K562 (cell line): ENCODE data around the gene COX20. TPM values are rescaled to one million over a fixed set of nuclear protein-coding genes. Genes with fewer than 3 reads are reported as not detected.
A peak's percentile ranks its signal among the peaks of the same experiment; 100 is the strongest.

Experiments used
- ATAC-seq: fragments of 200-7000 bp; cut with Tn5 transposase; 3 replicates; pipeline ENCODE4 v1.9.1; 2020; ENCODE audit warnings: moderate library complexity
- BruUV-seq: library from RNA; stranded (reverse); fragments of 400-500 nt; replicated peaks from 2 replicates; lab custom pipeline; 2021; lab: Mats Ljungman, UMichigan
- CTCF ChIA-PET: fragments of 300-600 bp; formaldehyde crosslinking; extraction: SDS; loops from one replicate; lab custom pipeline; 2021; ENCODE audit warnings: low intra/inter-chr PET ratio; lab: Yijun Ruan, JAX
- POLR2A ChIA-PET: fragments of 300-600, 350-650 bp; sonication (Branson Sonifier 250); formaldehyde crosslinking; extraction: SDS; loops from one replicate; lab custom pipeline; 2021; ENCODE audit warnings: antibody characterized with exemption, inconsistent platforms; lab: Yijun Ruan, JAX
- DNase-seq, 4 experiments: peaks; one replicate each; pipeline versions ENCODE4 v3.0.0 to v3.0.0-alpha.2; 2011 to 2018; ENCODE audit warnings: low spot score in 3 of 4, mixed read lengths in 3 of 4; ENCODE audit errors: extremely low read depth in 1 of 4
- FAIRE-seq: peaks from 2 replicates; lab custom pipeline; 2011; peaks lifted over from hg19 to GRCh38; lab: Jason Lieb, UNC
- H2AFZ ChIP-seq: 2 replicates; pipeline ENCODE4 v1.6.0; 2011; ENCODE audit warnings: low read depth, low read length, control low read depth, inconsistent platforms
- H3K27ac ChIP-seq: fragments of 200-600 bp; 3 replicates; pipeline ENCODE4 v1.8.0; 2011; ENCODE audit warnings: low read depth, mild to moderate bottlenecking, control low read depth, inconsistent platforms, low read length, moderate library complexity, mixed read lengths; ENCODE audit errors: extremely low read depth
- H3K27me3 ChIP-seq, 2 experiments: fragments of 300-600 bp in 1 of 2; 2 replicates in 1 of 2; 3 replicates in 1 of 2; pipeline versions ENCODE4 v1.6.0 to v1.8.0; 2011; ENCODE audit warnings: inconsistent platforms in 2 of 2, low read length in 2 of 2, mild to moderate bottlenecking in 1 of 2, mixed read lengths in 1 of 2, moderate library complexity in 1 of 2; ENCODE audit not compliant: control insufficient read depth in 2 of 2, insufficient read depth in 2 of 2
- H3K36me3 ChIP-seq: fragments of 300-600 bp; 3 replicates; pipeline ENCODE4 v1.8.0; 2011; ENCODE audit warnings: mild to moderate bottlenecking, low read length, inconsistent platforms; ENCODE audit not compliant: control insufficient read depth, insufficient read depth
- H3K4me1 ChIP-seq, 2 experiments: fragments of 200-600 bp in 1 of 2; replicated peaks in 1 of 2; 2 replicates in 1 of 2; 3 replicates in 1 of 2; pipeline versions ENCODE4 v1.5.1 to v1.8.0; 2011; ENCODE audit warnings: inconsistent platforms in 2 of 2, low read length in 2 of 2, mild to moderate bottlenecking in 1 of 2, mixed read lengths in 1 of 2, moderate library complexity in 1 of 2; ENCODE audit not compliant: control insufficient read depth in 2 of 2, insufficient read depth in 2 of 2
- H3K4me2 ChIP-seq: 2 replicates; pipeline ENCODE4 v1.6.1; 2011; ENCODE audit warnings: low read length, control low read depth, inconsistent platforms, mixed read lengths; ENCODE audit not compliant: insufficient read depth
- H3K4me3 ChIP-seq: fragments of 200-600 bp; sonication (generic), shearing (Covaris generic); 2 replicates; pipeline ENCODE4 v1.5.1; 2016; ENCODE audit warnings: control low read depth, inconsistent platforms
- H3K79me2 ChIP-seq: fragments of 200-600 bp; 3 replicates; pipeline ENCODE4 v1.8.0; 2011; ENCODE audit warnings: low read length, inconsistent platforms; ENCODE audit not compliant: control insufficient read depth, insufficient read depth
- H3K9ac ChIP-seq, 2 experiments: 2 replicates each; pipeline versions ENCODE4 v1.6.0 to v1.6.1; 2011; ENCODE audit warnings: low read depth in 2 of 2, low read length in 2 of 2, control low read depth in 1 of 2, inconsistent platforms in 1 of 2, mild to moderate bottlenecking in 1 of 2, mixed read lengths in 1 of 2; ENCODE audit not compliant: insufficient read depth in 1 of 2
- H3K9me1 ChIP-seq: one replicate; pipeline ENCODE4 v1.6.0; 2011; ENCODE audit warnings: inconsistent platforms, mild to moderate bottlenecking, low read length, moderate library complexity; ENCODE audit not compliant: control insufficient read depth, insufficient read depth
- H3K9me3 ChIP-seq: replicated peaks from 2 replicates; pipeline ENCODE4 v1.5.1; 2011; ENCODE audit warnings: low read depth, low read length, inconsistent platforms; ENCODE audit not compliant: control insufficient read depth, insufficient read depth
- H4K20me1 ChIP-seq: replicated peaks from 2 replicates; pipeline ENCODE4 v1.6.1; 2011; ENCODE audit warnings: low read length, inconsistent platforms, mixed read lengths; ENCODE audit not compliant: control insufficient read depth, insufficient read depth
- GTF2A2 ChIP-seq: IDR thresholded peaks from 2 replicates; pipeline ENCODE4 v1.6.1; 2016; ENCODE audit warnings: mild to moderate bottlenecking, missing genetic modification characterization, missing compliant biosample characterization
- MYC ChIP-seq, 2 experiments: fragments of 250-450 bp in 1 of 2; sonication (Bioruptor Pico) in 1 of 2; IDR thresholded peaks; 2 replicates each; pipeline versions ENCODE4 v1.5.1 to v1.6.1; 2012 to 2021; ENCODE audit warnings: low read depth in 2 of 2, borderline replicate concordance in 1 of 2, improper control_type of control experiment in 1 of 2, low read length in 1 of 2, mild to moderate bottlenecking in 1 of 2, moderate library complexity in 1 of 2
- NR2C2 ChIP-seq, 2 experiments: fragments of 200-800 bp in 1 of 2; sonication (Bioruptor generic) in 1 of 2; sonication (generic) in 1 of 2; formaldehyde crosslinking in 1 of 2; IDR thresholded peaks; 2 replicates each; pipeline versions ENCODE4 v1.6.1 to v1.8.0; 2016 to 2022; ENCODE audit warnings: mild to moderate bottlenecking in 1 of 2, missing compliant biosample characterization in 1 of 2, missing genetic modification characterization in 1 of 2, missing genetic modification reagents in 1 of 2
- RFX7 ChIP-seq: fragments of 250-450 bp; sonication (Bioruptor Pico); IDR thresholded peaks from 2 replicates; pipeline ENCODE4 v1.5.1; 2021; ENCODE audit warnings: mild to moderate bottlenecking
- SIN3A ChIP-seq, 2 experiments: fragments of 150-350 bp in 1 of 2; IDR thresholded peaks; 2 replicates each; pipeline ENCODE4 v1.6.1; 2011 to 2016; ENCODE audit warnings: borderline replicate concordance in 2 of 2, low read depth in 2 of 2, low read length in 2 of 2, mild to moderate bottlenecking in 2 of 2, moderate library complexity in 2 of 2; ENCODE audit not compliant: control insufficient read depth in 1 of 2
- SMAD3 ChIP-seq: fragments of 450-650 bp; formaldehyde crosslinking; conservative IDR thresholded peaks from 2 replicates; pipeline ENCODE4 v1.4.0; 2020; ENCODE audit warnings: mild to moderate bottlenecking
- WGBS: fragments of 100-300 bp; shearing (Covaris generic); methylation state at CpG from one replicate; pipeline ENCODE4 v1.1.6; 2016; ENCODE audit warnings: low coverage, mixed read lengths; ENCODE audit not compliant: insufficient coverage; ENCODE audit errors: missing lambda C conversion rate; 5-methylcytosine and 5-hydroxymethylcytosine counted together
- in situ Hi-C: fragments of 300-500 bp; cut with MboI; formaldehyde crosslinking; loops from 4 replicates; pipeline ENCODE4 v1.15.0; 2018; ENCODE audit warnings: inconsistent platforms, mixed read lengths
- intact Hi-C: fragments of 100-400 bp; cut with micrococcal nuclease; formaldehyde crosslinking; loops from 2 replicates; pipeline ENCODE4 v1.14.2; 2022
- polyA plus RNA-seq, 8 experiments: library from polyadenylated mRNA; depleted of rRNA in 4 of 8; stranded (reverse) in 5 of 8; unstranded in 3 of 8; fragments of >200 nt; fragmentation: Nextera tagmentation in 2 of 8; fragmentation: Illumina TruSeq in 1 of 8; extraction: Ambion mirVana in 2 of 8; extraction: Trizol in 1 of 8; gene quantifications; 2 replicates each; pipeline versions ENCODE4 v1.2.1 to v1.2.3, GENCODE V29; 2011 to 2014; ENCODE audit warnings: inconsistent platforms in 1 of 8, missing spikeins in 1 of 8
- total RNA-seq, 7 experiments: library from RNA; depleted of rRNA in 6 of 7; stranded (reverse); fragments of >200 nt in 6 of 7; fragmentation: Illumina TruSeq in 2 of 7; extraction: Trizol in 2 of 7; gene quantifications; 2 replicates each; pipeline versions ENCODE4 v1.2.1 to v1.2.3, GENCODE V29; 2011 to 2021; ENCODE audit warnings: low replicate concordance in 1 of 7
- TF ChIP-seq, protein P1 (sequence below): fragments of 450-650 bp; IDR thresholded peaks from 2 replicates; pipeline ENCODE4 v1.6.1; 2016; ENCODE audit warnings: mild to moderate bottlenecking, moderate library complexity

Gene COX20
- total and polyA plus RNA-seq, 9 of the 15 experiments (the other 6 are each of a cell fraction or from before 2014, with no cell fraction given): 41.5 to 192 (median 84.3) TPM

- TF ChIP-seq MYC (IDR thresholded peaks at IDR 0.05; ENCODE audit: low read depth, low read length): no peak
- no peak for TF ChIP-seq MYC (CRISPR knock-in tag; IDR thresholded peaks at IDR 0.05; ENCODE audit: borderline replicate concordance, low read depth)
- TF ChIP-seq, all 486 proteins: peak for 0
Observed at GRCh38 chr1:244792188-244792850, 43.1 kb upstream of the COX20 start (continued).

- in situ Hi-C loops: no loop called here
- TF ChIP-seq SMAD3 (CRISPR knock-in tag): no peak
- no peak for TF ChIP-seq SIN3A (IDR thresholded peaks at IDR 0.05; ENCODE audit: borderline replicate concordance in 2 of 2, control insufficient read depth in 1 of 2, low read depth in 2 of 2, low read length in 2 of 2)
- TF ChIP-seq, protein P1, sequence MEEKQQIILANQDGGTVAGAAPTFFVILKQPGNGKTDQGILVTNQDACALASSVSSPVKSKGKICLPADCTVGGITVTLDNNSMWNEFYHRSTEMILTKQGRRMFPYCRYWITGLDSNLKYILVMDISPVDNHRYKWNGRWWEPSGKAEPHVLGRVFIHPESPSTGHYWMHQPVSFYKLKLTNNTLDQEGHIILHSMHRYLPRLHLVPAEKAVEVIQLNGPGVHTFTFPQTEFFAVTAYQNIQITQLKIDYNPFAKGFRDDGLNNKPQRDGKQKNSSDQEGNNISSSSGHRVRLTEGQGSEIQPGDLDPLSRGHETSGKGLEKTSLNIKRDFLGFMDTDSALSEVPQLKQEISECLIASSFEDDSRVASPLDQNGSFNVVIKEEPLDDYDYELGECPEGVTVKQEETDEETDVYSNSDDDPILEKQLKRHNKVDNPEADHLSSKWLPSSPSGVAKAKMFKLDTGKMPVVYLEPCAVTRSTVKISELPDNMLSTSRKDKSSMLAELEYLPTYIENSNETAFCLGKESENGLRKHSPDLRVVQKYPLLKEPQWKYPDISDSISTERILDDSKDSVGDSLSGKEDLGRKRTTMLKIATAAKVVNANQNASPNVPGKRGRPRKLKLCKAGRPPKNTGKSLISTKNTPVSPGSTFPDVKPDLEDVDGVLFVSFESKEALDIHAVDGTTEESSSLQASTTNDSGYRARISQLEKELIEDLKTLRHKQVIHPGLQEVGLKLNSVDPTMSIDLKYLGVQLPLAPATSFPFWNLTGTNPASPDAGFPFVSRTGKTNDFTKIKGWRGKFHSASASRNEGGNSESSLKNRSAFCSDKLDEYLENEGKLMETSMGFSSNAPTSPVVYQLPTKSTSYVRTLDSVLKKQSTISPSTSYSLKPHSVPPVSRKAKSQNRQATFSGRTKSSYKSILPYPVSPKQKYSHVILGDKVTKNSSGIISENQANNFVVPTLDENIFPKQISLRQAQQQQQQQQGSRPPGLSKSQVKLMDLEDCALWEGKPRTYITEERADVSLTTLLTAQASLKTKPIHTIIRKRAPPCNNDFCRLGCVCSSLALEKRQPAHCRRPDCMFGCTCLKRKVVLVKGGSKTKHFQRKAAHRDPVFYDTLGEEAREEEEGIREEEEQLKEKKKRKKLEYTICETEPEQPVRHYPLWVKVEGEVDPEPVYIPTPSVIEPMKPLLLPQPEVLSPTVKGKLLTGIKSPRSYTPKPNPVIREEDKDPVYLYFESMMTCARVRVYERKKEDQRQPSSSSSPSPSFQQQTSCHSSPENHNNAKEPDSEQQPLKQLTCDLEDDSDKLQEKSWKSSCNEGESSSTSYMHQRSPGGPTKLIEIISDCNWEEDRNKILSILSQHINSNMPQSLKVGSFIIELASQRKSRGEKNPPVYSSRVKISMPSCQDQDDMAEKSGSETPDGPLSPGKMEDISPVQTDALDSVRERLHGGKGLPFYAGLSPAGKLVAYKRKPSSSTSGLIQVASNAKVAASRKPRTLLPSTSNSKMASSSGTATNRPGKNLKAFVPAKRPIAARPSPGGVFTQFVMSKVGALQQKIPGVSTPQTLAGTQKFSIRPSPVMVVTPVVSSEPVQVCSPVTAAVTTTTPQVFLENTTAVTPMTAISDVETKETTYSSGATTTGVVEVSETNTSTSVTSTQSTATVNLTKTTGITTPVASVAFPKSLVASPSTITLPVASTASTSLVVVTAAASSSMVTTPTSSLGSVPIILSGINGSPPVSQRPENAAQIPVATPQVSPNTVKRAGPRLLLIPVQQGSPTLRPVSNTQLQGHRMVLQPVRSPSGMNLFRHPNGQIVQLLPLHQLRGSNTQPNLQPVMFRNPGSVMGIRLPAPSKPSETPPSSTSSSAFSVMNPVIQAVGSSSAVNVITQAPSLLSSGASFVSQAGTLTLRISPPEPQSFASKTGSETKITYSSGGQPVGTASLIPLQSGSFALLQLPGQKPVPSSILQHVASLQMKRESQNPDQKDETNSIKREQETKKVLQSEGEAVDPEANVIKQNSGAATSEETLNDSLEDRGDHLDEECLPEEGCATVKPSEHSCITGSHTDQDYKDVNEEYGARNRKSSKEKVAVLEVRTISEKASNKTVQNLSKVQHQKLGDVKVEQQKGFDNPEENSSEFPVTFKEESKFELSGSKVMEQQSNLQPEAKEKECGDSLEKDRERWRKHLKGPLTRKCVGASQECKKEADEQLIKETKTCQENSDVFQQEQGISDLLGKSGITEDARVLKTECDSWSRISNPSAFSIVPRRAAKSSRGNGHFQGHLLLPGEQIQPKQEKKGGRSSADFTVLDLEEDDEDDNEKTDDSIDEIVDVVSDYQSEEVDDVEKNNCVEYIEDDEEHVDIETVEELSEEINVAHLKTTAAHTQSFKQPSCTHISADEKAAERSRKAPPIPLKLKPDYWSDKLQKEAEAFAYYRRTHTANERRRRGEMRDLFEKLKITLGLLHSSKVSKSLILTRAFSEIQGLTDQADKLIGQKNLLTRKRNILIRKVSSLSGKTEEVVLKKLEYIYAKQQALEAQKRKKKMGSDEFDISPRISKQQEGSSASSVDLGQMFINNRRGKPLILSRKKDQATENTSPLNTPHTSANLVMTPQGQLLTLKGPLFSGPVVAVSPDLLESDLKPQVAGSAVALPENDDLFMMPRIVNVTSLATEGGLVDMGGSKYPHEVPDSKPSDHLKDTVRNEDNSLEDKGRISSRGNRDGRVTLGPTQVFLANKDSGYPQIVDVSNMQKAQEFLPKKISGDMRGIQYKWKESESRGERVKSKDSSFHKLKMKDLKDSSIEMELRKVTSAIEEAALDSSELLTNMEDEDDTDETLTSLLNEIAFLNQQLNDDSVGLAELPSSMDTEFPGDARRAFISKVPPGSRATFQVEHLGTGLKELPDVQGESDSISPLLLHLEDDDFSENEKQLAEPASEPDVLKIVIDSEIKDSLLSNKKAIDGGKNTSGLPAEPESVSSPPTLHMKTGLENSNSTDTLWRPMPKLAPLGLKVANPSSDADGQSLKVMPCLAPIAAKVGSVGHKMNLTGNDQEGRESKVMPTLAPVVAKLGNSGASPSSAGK: no peak
- no peak for TF ChIP-seq RFX7 (CRISPR knock-in tag)
- no peak for TF ChIP-seq NR2C2 (CRISPR knock-in tag; IDR thresholded peaks at IDR 0.05)
- TF ChIP-seq NR2C2 (tag; IDR thresholded peaks at IDR 0.05): no peak
- no peak for TF ChIP-seq GTF2A2
Observed at GRCh38 chr1:244794071-244794470, 41.4 kb upstream of the COX20 start.

More at GRCh38 chr1:244794071-244794470, 41.4 kb upstream of the COX20 start:
- H3K36me3 ChIP-seq: no peaks in the 10 kb centered on the region
- FAIRE-seq (no peak), ATAC-seq (peak; percentile 30), DNase-seq (no peak)
- no peaks in the 10 kb centered on the region for H3K9me1 ChIP-seq
- intact Hi-C loops: no loop called here
- 10% methylated on average over 8 of the region's 9 CpGs for WGBS
- H3K27me3 ChIP-seq: peaks cover 16 to 39% of the 10 kb centered on the region in 2 experiments
- H3K9me3 ChIP-seq: no peaks in the 10 kb centered on the region
- BruUV-seq: no TSS peak
- H3K27ac ChIP-seq: no peak overlapping the region
- H3K9ac ChIP-seq: no peak overlapping the region
- H4K20me1 ChIP-seq: no peaks in the 10 kb centered on the region
- H3K4me2 ChIP-seq: peak overlapping the region; percentile 6; the same call in 1 of the 2 replicates
- peak overlapping the region; percentile 46; the same call in 1 of the 2 replicates for H2AFZ ChIP-seq
- peaks cover 0 to 2% of the 10 kb centered on the region in 2 experiments; a peak in 2 of 5 replicates for H3K4me1 ChIP-seq
- H3K4me3 ChIP-seq: no peak overlapping the region
- ChIA-PET POLR2A (interaction anchor here (0.6 to 1.0 kb wide), 2 partner anchors 22 to 553 kb away, joined by 3 to 4 read pairs; no protein-coding TSS in a partner anchor), CTCF (interaction anchor here (1.1 to 2.4 kb wide), 2 partner anchors 190 kb away, joined by 3 to 17 read pairs; no protein-coding TSS in a partner anchor)
- no peaks in the 10 kb centered on the region for H3K79me2 ChIP-seq
